OCI-LY7 (cell line): ENCODE data around the gene WNT5A. TPM values are rescaled to one million over a fixed set of nuclear protein-coding genes. Genes with fewer than 3 reads are reported as not detected.

Experiments
- BruUV-seq: library from RNA; stranded (reverse); fragments of 400-500 nt; replicated peaks from 2 replicates; lab custom pipeline; 2021; lab: Mats Ljungman, UMichigan
- CTCF ChIA-PET: fragments of 300-600 bp; sonication (Branson Sonifier 250); formaldehyde crosslinking; loops from one replicate; lab custom pipeline; 2022; ENCODE audit warnings: antibody characterized with exemption; ENCODE audit not compliant: unreplicated experiment; lab: Charles Lee
- POLR2A ChIA-PET: fragments of 300-600 bp; sonication (Branson Sonifier 250); formaldehyde crosslinking; loops from one replicate; lab custom pipeline; 2022; ENCODE audit warnings: antibody characterized with exemption; lab: Charles Lee
- DNase-seq: peaks from one replicate; pipeline ENCODE4 v3.0.0-alpha.2; 2015; ENCODE audit warnings: low spot score
- H2AFZ ChIP-seq: fragments of 200-600 bp; sonication (generic), shearing (Covaris generic); 2 replicates; pipeline ENCODE4 v1.6.1; 2014; ENCODE audit warnings: mild to moderate bottlenecking, antibody characterized with exemption, low read length, moderate library complexity
- H3K27ac ChIP-seq: fragments of 200-600 bp; sonication (generic); 2 replicates; pipeline ENCODE4 v1.5.1; 2014; ENCODE audit warnings: mixed run types, low read depth, mild to moderate bottlenecking, moderate library complexity, low read length, inconsistent platforms; ENCODE audit not compliant: poor library complexity, severe bottlenecking
- H3K36me3 ChIP-seq: fragments of 200-600 bp; sonication (generic); 2 replicates; pipeline ENCODE4 v1.6.1; 2014; ENCODE audit warnings: mild to moderate bottlenecking, antibody characterized with exemption, low read length, moderate library complexity, mixed read lengths; ENCODE audit not compliant: insufficient read depth
- H3K4me1 ChIP-seq: fragments of 200-600 bp; sonication (generic); 2 replicates; pipeline ENCODE4 v1.5.1; 2014; ENCODE audit warnings: mild to moderate bottlenecking, low read length; ENCODE audit not compliant: insufficient read depth, poor library complexity, severe bottlenecking
- H3K4me2 ChIP-seq: fragments of 200-600 bp; sonication (generic); 2 replicates; pipeline ENCODE4 v1.6.1; 2014; ENCODE audit warnings: mild to moderate bottlenecking, low read length
- H3K4me3 ChIP-seq: fragments of 200-600 bp; sonication (generic); 2 replicates; pipeline ENCODE4 v1.5.1; 2014; ENCODE audit warnings: mild to moderate bottlenecking, low read depth, low read length; ENCODE audit not compliant: poor library complexity, severe bottlenecking
- H3K79me2 ChIP-seq: fragments of 200-600 bp; sonication (generic); 2 replicates; pipeline ENCODE4 v1.6.1; 2016; ENCODE audit warnings: low read depth, mild to moderate bottlenecking, low read length, moderate library complexity, mixed read lengths; ENCODE audit not compliant: insufficient read depth
- H3K9me2 ChIP-seq: fragments of 200-600 bp; sonication (generic); 2 replicates; pipeline ENCODE4 v1.6.1; 2016; ENCODE audit warnings: mild to moderate bottlenecking, low read length, mixed read lengths; ENCODE audit not compliant: insufficient read depth
- H3K9me3 ChIP-seq: fragments of 200-600 bp; sonication (generic); 2 replicates; pipeline ENCODE4 v1.6.1; 2014; ENCODE audit warnings: mild to moderate bottlenecking, mixed run types, low read length, mixed read lengths
- H4K20me1 ChIP-seq: fragments of 200-600 bp; sonication (generic); 2 replicates; pipeline ENCODE4 v1.6.1; 2014; ENCODE audit warnings: mild to moderate bottlenecking, antibody characterized with exemption, low read length, moderate library complexity, mixed read lengths; ENCODE audit not compliant: insufficient read depth
- EZH2phosphoT487 ChIP-seq: fragments of 200-600 bp; sonication (generic); IDR thresholded peaks from 2 replicates; pipeline ENCODE4 v1.6.1; 2018; ENCODE audit warnings: low read depth, borderline replicate concordance, mild to moderate bottlenecking, mixed run types, antibody characterized with exemption, low read length, moderate library complexity, mixed read lengths
- intact Hi-C: fragments of 100-400 bp; cut with micrococcal nuclease; formaldehyde crosslinking; loops from one replicate; pipeline ENCODE4 v1.10.0; 2022; ENCODE audit not compliant: unreplicated experiment
- total RNA-seq, 2 experiments: library from RNA; depleted of rRNA in 1 of 2; stranded (reverse); fragments of >200 nt in 1 of 2; shearing (Covaris generic) in 1 of 2; gene quantifications; 2 replicates each; pipeline ENCODE4 v1.2.3, GENCODE V29; 2014 to 2022
- TF ChIP-seq, protein P1 (sequence below): fragments of 200-600 bp; sonication (generic); conservative IDR thresholded peaks from 2 replicates; pipeline ENCODE4 v1.5.1; 2014; ENCODE audit warnings: mild to moderate bottlenecking, antibody characterized with exemption, low read length, moderate library complexity, mixed read lengths

Gene WNT5A
- total RNA-seq, 2 experiments from 2014 or later, result 4.6 to 18.1 TPM

DNA sequence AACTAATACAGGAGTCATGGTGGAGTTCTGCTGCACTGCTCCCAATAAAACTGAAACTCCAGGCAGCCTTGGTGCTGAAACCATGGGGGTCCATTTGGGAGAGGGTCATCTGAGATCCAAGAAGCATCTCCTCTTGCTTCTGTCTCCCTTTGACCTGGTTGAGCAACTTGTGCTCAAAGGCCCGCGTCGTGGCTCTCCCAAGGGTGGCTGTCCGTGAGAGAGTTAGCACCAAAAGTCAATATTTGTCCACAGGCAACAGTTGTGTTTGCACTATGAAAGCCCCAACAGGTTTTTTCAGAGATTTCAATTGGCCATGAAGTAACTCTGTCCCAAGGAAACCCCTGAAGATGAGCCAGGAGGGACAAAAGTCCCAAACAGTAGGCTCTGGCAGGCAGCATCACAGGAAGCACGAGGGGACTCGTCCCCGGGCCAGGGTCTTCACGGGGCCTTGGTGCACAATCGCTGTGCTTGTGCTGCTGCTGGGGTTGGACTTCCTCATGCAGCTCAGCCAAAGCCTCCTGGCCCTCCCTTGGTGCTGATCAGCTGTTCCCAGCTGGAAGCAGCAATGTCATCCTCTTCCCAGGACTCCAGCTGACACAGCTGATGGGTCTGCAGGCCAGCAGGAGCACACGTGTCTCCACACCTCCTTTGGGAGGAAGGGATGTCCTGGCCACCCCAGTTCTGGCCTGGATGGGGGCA lies 39.4 kb upstream of the WNT5A start:
- BruUV-seq, result no TSS peak

DNA sequence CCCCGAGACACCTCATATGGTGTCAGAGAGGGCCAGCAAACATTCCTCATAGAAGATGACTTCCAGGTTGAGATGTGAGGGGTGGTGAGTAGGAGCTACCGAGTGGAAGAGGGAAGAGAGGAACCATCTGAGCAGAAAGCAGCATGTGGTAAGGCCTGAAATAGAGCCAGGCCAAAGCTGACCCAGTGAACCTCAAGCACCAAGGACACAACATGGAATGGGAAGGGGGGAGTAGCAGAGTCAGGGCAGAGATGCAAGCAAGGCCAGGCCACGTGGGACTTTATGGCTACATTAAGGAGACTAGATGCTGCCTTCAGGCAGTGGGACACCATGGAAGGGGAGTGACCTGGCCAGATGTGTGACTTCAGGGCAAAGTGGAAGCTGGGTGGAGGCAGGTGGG lies 38.3 kb upstream of the WNT5A start:
- no peak overlapping the region for H2AFZ ChIP-seq
- no peaks in the 10 kb centered on the region for H3K9me2 ChIP-seq
- H3K4me1 ChIP-seq, result peaks cover 22% of the 10 kb centered on the region
- H3K27ac ChIP-seq, result no peak overlapping the region
- no peak for TF ChIP-seq EZH2phosphoT487
- TF ChIP-seq, protein P1, sequence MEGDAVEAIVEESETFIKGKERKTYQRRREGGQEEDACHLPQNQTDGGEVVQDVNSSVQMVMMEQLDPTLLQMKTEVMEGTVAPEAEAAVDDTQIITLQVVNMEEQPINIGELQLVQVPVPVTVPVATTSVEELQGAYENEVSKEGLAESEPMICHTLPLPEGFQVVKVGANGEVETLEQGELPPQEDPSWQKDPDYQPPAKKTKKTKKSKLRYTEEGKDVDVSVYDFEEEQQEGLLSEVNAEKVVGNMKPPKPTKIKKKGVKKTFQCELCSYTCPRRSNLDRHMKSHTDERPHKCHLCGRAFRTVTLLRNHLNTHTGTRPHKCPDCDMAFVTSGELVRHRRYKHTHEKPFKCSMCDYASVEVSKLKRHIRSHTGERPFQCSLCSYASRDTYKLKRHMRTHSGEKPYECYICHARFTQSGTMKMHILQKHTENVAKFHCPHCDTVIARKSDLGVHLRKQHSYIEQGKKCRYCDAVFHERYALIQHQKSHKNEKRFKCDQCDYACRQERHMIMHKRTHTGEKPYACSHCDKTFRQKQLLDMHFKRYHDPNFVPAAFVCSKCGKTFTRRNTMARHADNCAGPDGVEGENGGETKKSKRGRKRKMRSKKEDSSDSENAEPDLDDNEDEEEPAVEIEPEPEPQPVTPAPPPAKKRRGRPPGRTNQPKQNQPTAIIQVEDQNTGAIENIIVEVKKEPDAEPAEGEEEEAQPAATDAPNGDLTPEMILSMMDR, result no peak
- POLR2A ChIA-PET, result no interaction called here
- no peak overlapping the region for H3K4me3 ChIP-seq
- intact Hi-C loops, result no loop called here
- H3K4me2 ChIP-seq, result no peak overlapping the region
- CTCF ChIA-PET, result no interaction called here
- no peaks in the 10 kb centered on the region for H3K36me3 ChIP-seq
- no peak for DNase-seq
- H4K20me1 ChIP-seq, result no peaks in the 10 kb centered on the region
- H3K9me3 ChIP-seq, result no peaks in the 10 kb centered on the region
- H3K79me2 ChIP-seq, result no peaks in the 10 kb centered on the region
- BruUV-seq, result no TSS peak

More for the DNA sequence above, 39.4 kb upstream of the WNT5A start:
- no peak for DNase-seq
- no peaks in the 10 kb centered on the region for H3K9me3 ChIP-seq
- CTCF ChIA-PET, result no interaction called here
- intact Hi-C loops, result no loop called here
- peaks cover 18% of the 10 kb centered on the region for H3K4me1 ChIP-seq
- no peaks in the 10 kb centered on the region for H4K20me1 ChIP-seq
- H2AFZ ChIP-seq, result no peak overlapping the region
- H3K27ac ChIP-seq, result no peak overlapping the region
- H3K79me2 ChIP-seq, result no peaks in the 10 kb centered on the region
- no peak overlapping the region for H3K4me3 ChIP-seq
- H3K9me2 ChIP-seq, result no peaks in the 10 kb centered on the region
- POLR2A ChIA-PET, result interaction anchor here (0.6 kb wide), 1 partner anchor 210 kb away, joined by 3 read pairs; no protein-coding TSS in a partner anchor
- H3K4me2 ChIP-seq, result no peak overlapping the region
- TF ChIP-seq, protein P1, result no peak
- no peak for TF ChIP-seq EZH2phosphoT487
- no peaks in the 10 kb centered on the region for H3K36me3 ChIP-seq
